GM15510 (cell line): ENCODE results near the gene ZEB2.

Experiments used
- POLR2A ChIP-seq: IDR thresholded peaks from 3 replicates; pipeline ENCODE4 v1.6.1; 2011; ENCODE audit warnings: borderline replicate concordance; ENCODE audit not compliant: insufficient read length; ENCODE audit errors: extremely low read depth

Gene ZEB2

DNA sequence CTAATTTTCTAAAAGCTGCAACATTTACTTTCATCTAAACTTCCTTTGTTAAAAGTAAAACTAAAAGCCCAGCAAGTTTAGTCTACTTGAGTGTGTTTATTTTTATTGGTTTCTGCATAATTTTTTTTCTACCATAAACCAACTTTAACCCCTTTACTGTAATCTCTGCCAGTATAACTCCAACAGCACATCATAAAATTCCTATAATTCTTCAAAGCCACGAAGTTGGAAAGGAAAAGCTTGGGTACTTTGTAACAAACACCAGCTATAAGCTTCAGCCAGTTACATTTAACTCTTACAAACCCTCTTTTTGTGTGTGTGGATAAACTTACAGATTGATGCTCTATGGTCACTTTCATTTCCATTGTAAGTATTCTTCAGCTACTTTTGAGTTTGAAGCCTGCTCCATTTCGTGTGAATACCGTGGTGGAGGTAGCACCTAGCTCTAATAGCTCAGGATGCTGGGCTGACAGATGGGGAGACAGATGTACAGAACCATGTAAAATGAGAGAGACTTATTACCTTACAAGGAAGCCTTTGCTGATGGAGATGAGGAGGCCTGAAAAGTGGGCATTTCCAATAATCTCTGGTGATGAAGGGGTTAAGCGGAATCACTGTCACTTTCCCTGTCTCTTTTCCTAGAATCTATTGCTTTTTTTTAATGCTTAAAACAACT lies 42.5 kb downstream of the ZEB2 start:
- TF ChIP-seq POLR2A, result no peak

DNA sequence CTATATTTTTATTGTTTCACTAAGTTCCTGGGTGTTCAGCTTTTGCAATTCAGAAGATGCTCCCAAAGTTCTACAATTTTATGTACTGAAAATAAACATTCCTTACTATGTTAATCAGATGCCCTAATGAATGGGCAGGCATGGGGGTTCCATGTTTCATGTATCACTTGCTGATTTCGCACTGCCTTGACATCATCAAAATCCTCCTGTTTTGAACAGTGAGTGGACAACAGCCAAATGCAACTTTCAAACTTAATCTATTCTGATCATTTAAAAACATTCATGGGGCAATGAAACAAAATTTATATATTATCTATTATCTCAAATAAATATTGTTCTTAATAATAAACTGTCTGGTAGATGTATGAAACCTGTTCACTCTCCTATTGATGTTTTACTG lies 43.2 kb downstream of the ZEB2 start:
- no peak for TF ChIP-seq POLR2A

DNA sequence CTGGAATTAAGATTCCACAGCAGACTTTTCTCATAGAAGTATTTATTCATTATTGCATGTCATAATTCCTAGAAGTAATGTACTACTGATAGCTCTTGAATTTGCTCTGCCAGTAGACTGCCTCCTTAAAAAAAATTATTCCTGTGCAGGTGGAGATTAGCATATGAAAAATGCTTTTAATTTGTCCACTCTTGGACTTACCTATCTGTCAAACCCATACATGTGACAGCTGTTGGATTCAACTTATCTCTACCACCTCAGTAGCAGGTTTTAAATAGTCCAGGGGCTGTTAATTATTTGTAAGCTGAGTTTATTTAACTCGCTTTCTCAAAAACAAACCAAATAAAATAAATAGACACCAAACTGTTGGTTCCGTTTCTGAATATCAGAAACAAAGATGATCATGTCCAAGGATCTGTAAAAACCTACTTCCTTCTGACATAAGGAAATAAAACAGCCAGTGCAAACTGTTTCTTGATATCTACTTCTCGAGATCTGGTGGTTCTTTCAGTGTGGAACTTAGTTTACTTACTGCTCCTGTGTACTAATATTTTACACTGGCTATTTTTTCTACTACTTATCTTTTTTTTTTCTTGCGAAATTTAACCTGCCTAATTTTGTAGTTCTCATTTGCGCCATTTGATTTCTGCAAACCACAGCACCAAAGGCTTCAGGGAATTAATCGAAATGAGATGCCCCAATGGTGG lies 44.2 kb downstream of the ZEB2 start:
- TF ChIP-seq POLR2A, result no peak

DNA sequence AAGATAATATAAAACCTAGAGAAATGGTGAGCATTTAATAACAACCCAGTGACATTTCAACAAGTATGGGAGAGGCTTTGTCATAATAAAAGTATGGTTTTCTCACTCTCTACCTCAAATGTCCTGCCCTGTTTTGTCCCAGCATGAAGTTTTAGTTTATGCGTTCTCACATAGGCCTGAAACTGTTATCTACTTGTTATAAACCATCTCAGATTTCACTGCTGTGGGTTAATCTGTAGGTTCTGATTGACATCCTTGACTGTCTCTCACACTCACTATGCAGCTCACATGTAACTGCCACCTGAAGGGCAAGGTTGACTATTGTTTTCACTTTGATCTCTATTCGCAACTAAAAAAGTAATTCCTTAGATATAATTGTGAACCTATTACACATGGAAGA lies 44.9 kb downstream of the ZEB2 start:
- no peak for TF ChIP-seq POLR2A

DNA sequence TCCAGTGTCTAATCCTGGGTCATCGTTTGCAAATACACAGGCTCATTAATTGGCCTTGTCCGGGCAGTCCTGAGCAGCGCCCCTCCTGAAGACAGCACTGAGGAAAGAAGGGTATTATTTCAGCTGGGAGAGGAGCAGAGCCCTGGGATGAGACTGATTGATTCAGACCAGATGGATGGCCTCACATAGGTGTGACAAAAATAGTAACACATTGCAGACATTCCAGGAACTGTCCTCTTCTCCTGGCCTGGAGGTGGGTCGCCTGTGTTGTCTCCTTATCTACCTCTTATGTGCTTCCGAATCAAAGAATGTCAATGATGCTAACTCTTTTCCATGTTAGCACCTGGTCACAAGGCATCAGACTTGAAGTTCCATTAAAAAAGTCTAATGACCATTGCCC lies 45.9 kb downstream of the ZEB2 start:
- no peak for TF ChIP-seq POLR2A

DNA sequence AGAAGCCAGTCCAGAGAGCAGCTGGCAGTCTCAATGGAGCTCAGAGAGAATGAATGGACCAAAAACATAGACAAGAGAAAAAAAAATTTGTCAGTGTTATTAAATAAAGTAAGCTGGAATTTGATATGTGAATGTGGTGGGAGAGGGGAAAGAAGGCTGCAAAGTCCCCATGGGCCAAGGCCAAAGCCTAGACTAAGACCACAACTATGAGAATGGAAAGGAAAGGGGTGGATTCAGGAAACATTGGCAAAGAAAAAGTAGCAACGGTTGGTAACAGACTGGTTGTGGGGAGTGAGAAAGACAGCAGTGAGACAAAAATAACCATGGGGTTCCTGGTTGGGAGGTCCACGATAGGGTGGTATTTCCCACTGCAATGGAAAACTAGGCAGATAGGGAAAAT lies 47.0 kb downstream of the ZEB2 start:
- TF ChIP-seq POLR2A, result no peak

DNA sequence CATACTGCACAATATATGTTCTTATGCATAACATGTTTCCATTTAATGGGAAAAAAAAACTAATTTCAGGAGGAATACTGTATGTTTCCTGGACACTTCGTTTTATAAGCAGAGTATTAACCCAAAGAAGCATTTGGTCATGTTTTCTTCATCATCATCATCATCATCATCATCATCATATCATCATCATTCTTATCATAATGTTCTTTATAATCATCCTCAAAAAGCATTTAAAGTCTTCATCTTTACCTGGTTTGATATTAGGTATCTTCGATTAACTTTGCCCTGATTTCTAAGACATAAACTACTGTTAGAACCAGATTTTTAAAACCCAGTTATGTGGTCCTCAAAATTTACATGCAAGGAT lies 47.9 kb downstream of the ZEB2 start:
- no peak for TF ChIP-seq POLR2A

DNA sequence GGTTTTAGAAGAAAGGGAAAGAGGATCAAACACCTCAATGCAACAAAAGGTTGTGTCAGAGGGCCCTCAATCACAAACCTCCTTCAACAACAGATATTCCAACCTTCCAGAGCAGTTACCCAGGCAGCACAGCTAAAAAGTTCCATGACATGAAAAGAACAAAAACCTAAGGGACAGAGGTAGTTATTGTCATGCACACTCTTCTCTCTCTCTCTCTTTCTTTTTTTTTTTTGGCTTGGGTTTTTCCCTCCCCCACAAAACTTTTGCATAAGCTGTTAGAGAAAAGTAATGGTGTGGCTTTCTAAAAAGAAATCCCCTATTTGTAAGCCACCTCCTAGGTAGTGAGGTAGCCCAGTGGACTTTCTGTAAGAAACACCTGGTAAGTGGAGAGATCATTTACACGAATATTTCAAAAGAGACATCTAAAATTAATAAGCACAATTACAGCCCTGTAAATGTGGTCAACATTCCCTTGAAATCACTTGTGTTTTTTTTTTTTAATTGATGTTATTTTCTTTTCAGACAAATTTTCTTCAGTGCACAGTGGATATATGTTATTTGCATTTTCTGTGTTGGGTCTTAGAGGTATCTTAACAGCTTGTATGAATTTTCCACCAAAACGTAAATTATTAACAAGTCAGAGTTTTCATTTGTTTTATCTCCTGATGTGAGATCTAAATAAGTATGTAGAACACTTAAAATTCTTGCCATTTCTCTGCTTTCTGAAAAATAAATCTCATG lies 48.4 kb downstream of the ZEB2 start:
- no peak for TF ChIP-seq POLR2A

DNA sequence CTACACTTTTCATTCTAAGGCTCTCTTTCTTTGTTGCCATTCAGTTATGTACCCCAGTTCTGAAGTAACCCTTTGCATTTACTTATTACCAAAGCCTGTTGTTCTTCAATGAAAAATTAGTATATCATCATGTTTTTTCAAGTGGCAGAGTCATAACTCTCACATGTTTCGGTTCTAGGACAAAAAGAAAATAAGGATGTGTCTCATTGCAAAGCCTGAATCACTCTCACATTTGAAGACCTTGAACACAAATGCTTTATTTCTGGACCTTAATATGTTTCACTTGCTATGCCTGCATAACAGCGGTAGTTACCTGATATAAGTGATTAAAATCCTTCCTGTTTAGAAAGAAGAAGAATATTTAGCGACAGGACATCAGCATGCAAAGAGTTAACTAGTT lies 49.1 kb downstream of the ZEB2 start:
- no peak for TF ChIP-seq POLR2A

DNA sequence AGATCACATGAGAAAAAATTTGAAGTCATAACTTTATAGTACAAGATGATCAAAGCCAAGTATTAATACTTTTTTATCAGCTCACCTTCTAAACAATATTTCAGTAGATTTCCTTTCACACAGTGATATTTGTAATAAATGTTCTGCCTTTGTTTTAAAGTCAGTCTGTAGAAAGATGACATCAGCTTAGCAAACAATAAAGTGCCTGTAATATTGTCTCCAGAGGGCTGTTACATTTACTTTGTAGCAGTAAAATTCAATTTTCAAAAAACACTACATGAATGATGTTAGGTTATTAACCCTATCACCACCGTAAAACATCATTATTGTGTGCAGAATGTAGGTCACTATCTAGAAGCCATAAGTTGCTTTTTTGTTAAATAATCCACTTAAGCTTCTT lies 49.6 kb downstream of the ZEB2 start:
- no peak for TF ChIP-seq POLR2A

DNA sequence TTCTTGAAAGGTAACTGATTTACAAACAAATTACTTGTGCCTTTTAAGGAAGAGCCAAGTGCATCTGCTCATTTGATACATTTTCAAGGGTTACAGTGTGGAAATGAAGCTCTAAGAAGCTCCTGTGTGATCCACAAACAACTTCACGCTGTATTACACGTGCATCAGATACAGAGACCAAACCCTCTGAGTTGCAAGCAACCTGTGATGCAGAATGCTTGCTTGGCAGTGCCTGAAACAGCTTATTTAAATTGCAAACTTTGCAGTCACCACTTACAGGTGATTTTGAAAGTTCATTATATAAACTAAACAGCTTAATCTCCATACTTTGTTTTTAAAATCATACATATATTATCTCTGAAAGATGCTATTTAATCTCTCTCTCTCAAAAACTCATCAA lies 50.1 kb downstream of the ZEB2 start:
- TF ChIP-seq POLR2A, result no peak

DNA sequence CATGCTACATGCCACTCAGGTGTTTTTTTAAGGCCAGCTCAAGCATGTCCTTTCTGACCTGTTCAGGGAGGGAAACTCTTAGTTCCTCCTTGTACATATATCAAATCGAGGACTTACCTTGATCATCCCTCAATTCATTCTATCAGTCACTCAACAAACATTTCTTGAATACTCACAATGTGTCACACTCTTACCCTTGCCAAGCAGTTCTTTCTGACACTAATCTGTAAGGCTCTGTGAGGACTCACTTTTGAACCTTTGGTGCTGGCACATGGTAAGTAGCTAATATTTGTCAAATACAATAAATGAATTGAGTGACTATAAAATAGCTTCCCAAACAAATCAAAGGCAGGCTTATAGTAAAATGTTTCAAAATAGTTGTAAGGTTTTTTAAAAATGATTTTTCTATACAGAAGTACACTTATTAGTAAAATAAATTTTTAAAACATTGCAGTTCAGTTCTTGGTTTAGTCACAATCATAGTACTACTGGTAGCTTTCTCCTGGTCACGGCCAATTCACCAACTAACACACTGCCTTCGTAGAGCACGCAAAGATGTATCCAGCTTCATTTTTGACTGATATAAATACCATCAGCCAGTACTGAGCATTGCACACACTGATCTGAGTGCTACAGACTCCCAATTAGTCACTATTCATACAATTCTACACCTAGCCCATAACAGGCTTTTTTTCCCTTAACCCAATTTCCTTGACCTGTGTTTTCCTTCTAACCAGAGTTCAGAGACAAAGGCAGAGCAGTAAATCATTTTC lies 50.9 kb downstream of the ZEB2 start:
- no peak for TF ChIP-seq POLR2A

DNA sequence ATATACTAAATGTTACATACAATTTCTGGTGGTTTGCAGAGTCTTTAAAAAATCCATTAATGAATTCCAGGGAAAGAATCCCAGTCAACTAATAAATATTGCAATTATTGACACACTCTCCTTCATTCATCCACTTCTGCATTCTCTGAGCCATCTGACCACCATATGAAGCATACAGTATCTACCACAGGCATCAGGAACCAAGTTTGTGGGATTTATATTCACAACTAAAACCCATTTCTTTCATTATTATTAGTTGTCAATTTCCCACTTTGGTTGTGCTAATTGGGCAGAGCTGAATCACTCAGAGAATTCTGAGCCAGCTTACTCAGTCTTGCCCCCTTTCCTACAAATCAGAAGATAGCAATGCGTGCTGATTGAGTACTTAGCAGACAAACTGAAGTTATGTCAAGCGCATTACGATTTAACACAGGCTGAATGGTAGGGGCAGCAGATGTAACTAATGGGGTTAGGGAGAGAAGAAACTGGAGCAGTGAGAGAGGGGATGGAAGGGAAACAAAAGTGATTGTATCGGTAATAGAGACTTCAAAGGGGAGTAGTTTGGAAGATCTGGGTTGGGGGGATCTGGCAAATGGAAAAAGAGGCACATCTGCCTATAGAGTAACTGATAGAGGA lies 52.3 kb downstream of the ZEB2 start:
- no peak for TF ChIP-seq POLR2A

DNA sequence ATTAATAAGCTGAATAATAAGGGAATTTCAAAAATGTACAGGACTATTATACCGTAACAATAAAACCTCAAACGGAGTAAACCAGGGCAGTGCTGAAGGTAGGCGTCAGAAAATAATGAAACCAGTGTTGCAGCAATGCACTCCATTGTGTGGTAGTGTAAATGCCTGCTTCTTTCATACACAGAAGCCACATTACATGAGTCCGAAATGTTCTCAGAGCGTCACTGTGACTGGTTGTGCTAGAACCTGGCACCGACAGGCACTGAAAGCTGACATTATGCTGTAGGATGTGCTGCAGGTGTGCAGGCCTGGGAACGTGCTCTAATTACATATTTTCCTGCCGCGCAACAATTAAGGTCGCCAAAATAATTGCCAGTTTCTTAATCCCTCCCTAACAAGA lies 53.3 kb downstream of the ZEB2 start:
- no peak for TF ChIP-seq POLR2A

DNA sequence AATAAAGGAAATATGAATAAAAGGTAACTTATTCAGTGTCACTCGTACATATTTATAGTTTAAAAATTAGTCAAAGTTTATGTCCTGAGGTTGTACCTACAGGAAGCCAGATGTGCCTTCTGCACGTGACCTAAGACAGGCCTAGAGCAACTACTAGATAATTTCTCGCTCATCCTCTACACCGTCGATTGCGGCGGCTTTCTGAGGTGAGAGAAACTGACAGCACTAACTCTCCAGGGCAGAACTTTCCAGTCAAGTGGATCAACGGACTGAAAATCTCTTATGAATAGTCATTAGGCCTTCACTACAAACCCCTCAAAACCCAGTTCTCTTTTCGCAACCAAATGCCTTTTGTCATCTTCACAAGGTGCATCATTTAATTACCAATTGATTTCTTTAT lies 54.2 kb downstream of the ZEB2 start:
- no peak for TF ChIP-seq POLR2A

DNA sequence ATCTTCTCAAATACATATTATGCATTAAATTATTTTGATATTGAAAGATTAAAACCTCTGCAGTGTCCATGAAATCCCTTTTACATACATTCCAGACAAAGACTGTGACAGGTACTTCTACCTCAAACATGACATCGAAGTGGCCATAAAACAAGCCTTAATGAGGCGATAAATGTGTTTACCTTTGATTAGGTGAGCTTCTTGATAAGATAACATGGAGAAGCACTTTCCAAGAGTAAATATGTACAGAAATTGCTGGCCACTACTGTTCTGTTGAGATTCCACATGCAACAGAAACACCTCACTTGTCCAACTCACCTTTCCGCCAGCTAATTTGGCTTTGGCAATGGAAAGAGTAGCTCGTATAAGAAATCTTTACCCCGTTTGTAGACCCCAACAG lies 55.2 kb downstream of the ZEB2 start:
- TF ChIP-seq POLR2A, result no peak

DNA sequence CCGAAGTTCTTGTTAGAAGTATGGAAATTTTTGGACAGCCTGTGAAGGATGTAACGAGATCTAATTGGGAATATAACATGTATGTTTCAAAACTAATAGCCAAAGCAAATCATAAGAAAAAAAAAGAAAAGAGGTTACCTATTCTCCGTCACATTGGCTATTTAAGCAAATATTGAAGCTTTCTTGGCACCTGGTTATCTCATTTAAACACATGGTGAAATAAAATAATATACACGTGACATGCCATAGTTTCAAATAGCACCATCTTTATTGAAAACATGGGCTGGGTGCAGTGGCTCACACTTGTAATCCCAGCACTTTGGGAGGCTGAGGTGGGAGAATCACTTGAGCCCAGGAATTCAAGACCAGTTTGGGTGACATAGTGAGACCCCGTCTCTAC lies 56.7 kb downstream of the ZEB2 start:
- TF ChIP-seq POLR2A, result no peak
